Activated CD4-positive, CD25-positive, alpha-beta regulatory T cell treated with anti-CD3 and anti-CD28 coated beads, Interleukin-2, amount 50 U/mL, for 24 hours (primary cell): ENCODE data around the gene ACOT12.

Experiments
- ATAC-seq, 2 donors: fragments of 150-1000 bp; cut with Tn5 transposase; one replicate each; pipeline ENCODE4 v1.10.0; 2021; ENCODE audit warnings: mild to moderate bottlenecking in 1 of 2, moderate library complexity in 1 of 2

The ACOT12 gene

GRCh38 chr5:81336556-81336955, 57.4 kb downstream of the ACOT12 start:
- no peak for ATAC-seq

- ATAC-seq: no peak
Observed at GRCh38 chr5:81335946-81336345, 58.0 kb downstream of the ACOT12 start.

GRCh38 chr5:81334304-81335061, 59.5 kb downstream of the ACOT12 start:
- no peak for ATAC-seq

GRCh38 chr5:81326554-81326953, 67.4 kb downstream of the ACOT12 start:
- no peak for ATAC-seq

- ATAC-seq: no peak
Observed at GRCh38 chr5:81317536-81317935, 76.4 kb downstream of the ACOT12 start.

- ATAC-seq: no peak
Observed at GRCh38 chr5:81316571-81316970, 77.4 kb downstream of the ACOT12 start.

- no peak for ATAC-seq
Observed at GRCh38 chr5:81315830-81316229, 78.1 kb downstream of the ACOT12 start.

GRCh38 chr5:81315336-81315735, 78.6 kb downstream of the ACOT12 start:
- no peak for ATAC-seq

- ATAC-seq: no peak
Observed at GRCh38 chr5:81314581-81314980, 79.4 kb downstream of the ACOT12 start.

- ATAC-seq: no peak
Observed at GRCh38 chr5:81313686-81314085, 80.2 kb downstream of the ACOT12 start.

- ATAC-seq: no peak
Observed at GRCh38 chr5:81313278-81313677, 80.7 kb downstream of the ACOT12 start.

- ATAC-seq: no peak
Observed at GRCh38 chr5:81310402-81311063, 83.4 kb downstream of the ACOT12 start.

GRCh38 chr5:81308836-81309235, 85.1 kb downstream of the ACOT12 start:
- ATAC-seq: no peak

GRCh38 chr5:81305785-81306184, 88.1 kb downstream of the ACOT12 start:
- ATAC-seq: peak; percentile 19 to 34

GRCh38 chr5:81303563-81303962, 90.4 kb downstream of the ACOT12 start:
- ATAC-seq: no peak

- no peak for ATAC-seq
Observed at GRCh38 chr5:81302596-81302995, 91.3 kb downstream of the ACOT12 start.

GRCh38 chr5:81301271-81302015, 92.5 kb downstream of the ACOT12 start, which contains the start of gene ZCCHC9:
ZCCHC9 (plus strand) TSS chr5:81301587; CDS start chr5:81304758, 3,171 bp downstream.
- peak; percentile 94 to 95 for ATAC-seq

- ATAC-seq: no peak
Observed at GRCh38 chr5:81300921-81301270, 93.0 kb downstream of the ACOT12 start.

- ATAC-seq: no peak
Observed at GRCh38 chr5:81297531-81297930, 96.4 kb downstream of the ACOT12 start.

- peak; percentile 63 to 66 for ATAC-seq
Observed at GRCh38 chr5:81294021-81294420, 99.9 kb downstream of the ACOT12 start.

GRCh38 chr5:81292130-81292529, 101.8 kb downstream of the ACOT12 start:
- no peak for ATAC-seq

- ATAC-seq: no peak
Observed at GRCh38 chr5:81290146-81290545, 103.8 kb downstream of the ACOT12 start.

- peak; percentile 54 to 65 for ATAC-seq
Observed at GRCh38 chr5:81288021-81288433, 105.9 kb downstream of the ACOT12 start.
